RWPE2 (cell line): ENCODE results near the gene GRAMD1C.

ENCODE experiments used
- ATAC-seq: fragments of 200-7000 bp; cut with Tn5 transposase; 3 replicates; pipeline ENCODE4 v1.9.1; 2021; ENCODE audit warnings: low read depth
- DNase-seq: peaks from one replicate; pipeline ENCODE4 v3.0.0-alpha.2; 2020; ENCODE audit warnings: low spot score
- H3K27ac ChIP-seq: fragments of 450-650 bp; 2 replicates; pipeline ENCODE4 v1.5.1; 2017; ENCODE audit warnings: mild to moderate bottlenecking; ENCODE audit not compliant: poor library complexity, severe bottlenecking
- H3K27me3 ChIP-seq: fragments of 250-450 bp; sonication (Bioruptor Pico); 2 replicates; pipeline ENCODE4 v1.5.1; 2021; ENCODE audit warnings: mild to moderate bottlenecking, moderate library complexity; ENCODE audit not compliant: insufficient read depth, poor library complexity, severe bottlenecking
- H3K36me3 ChIP-seq: fragments of 250-450 bp; sonication (Bioruptor Pico); 2 replicates; pipeline ENCODE4 v1.5.1; 2020; ENCODE audit warnings: low read depth, mild to moderate bottlenecking, moderate library complexity
- H3K4me1 ChIP-seq: fragments of 250-450 bp; sonication (Bioruptor Pico); 2 replicates; pipeline ENCODE4 v1.5.1; 2021; ENCODE audit warnings: mild to moderate bottlenecking, moderate library complexity; ENCODE audit not compliant: insufficient read depth, poor library complexity, severe bottlenecking
- H3K4me3 ChIP-seq: fragments of 250-450 bp; sonication (Bioruptor Pico); 2 replicates; pipeline ENCODE4 v1.5.1; 2021; ENCODE audit warnings: mild to moderate bottlenecking, moderate library complexity; ENCODE audit not compliant: severe bottlenecking
- H3K9me3 ChIP-seq: fragments of 250-450 bp; sonication (Bioruptor Pico); 2 replicates; pipeline ENCODE4 v1.5.1; 2021; ENCODE audit warnings: mild to moderate bottlenecking, moderate library complexity; ENCODE audit not compliant: severe bottlenecking
- TF ChIP-seq, protein P1 (sequence below): fragments of 450-650 bp; IDR thresholded peaks from one replicate; pipeline ENCODE4 v1.5.1; 2017; ENCODE audit warnings: mild to moderate bottlenecking, moderate library complexity; ENCODE audit not compliant: poor library complexity, severe bottlenecking

GRAMD1C gene

DNA sequence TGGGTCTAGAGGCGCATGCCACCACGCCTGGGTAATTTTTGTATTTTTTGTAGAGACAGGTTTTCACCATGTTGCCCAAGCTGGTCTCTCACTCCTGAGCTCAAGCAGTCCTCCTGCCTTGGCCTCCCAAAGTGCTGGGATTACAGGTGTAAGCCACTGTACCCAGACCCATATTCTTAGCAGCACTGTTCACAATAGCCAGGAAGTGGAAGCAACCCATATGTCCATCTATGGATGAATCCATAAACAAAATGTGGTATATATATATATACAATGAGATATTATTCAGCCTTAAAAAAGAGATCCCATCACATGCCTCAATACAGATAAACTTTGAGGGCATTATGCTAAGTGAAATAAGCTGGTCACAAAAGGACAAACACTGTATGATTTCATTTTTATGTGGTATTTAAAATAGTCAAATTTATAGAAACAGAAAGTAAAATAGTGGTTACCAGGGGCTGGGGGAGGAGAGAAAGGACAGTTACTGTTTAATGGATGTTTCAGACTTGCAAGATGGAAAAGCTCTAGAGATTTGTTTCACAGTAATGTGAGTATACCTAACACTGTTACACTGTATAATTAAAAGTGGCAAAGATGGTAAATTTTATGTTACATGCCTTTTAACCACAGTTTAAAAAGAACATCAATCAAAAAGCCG is 35.7 kb upstream of the GRAMD1C start:
- TF ChIP-seq, protein P1, sequence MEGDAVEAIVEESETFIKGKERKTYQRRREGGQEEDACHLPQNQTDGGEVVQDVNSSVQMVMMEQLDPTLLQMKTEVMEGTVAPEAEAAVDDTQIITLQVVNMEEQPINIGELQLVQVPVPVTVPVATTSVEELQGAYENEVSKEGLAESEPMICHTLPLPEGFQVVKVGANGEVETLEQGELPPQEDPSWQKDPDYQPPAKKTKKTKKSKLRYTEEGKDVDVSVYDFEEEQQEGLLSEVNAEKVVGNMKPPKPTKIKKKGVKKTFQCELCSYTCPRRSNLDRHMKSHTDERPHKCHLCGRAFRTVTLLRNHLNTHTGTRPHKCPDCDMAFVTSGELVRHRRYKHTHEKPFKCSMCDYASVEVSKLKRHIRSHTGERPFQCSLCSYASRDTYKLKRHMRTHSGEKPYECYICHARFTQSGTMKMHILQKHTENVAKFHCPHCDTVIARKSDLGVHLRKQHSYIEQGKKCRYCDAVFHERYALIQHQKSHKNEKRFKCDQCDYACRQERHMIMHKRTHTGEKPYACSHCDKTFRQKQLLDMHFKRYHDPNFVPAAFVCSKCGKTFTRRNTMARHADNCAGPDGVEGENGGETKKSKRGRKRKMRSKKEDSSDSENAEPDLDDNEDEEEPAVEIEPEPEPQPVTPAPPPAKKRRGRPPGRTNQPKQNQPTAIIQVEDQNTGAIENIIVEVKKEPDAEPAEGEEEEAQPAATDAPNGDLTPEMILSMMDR: no peak
- peaks cover 59% of the 10 kb centered on the region for H3K36me3 ChIP-seq
- H3K4me3 ChIP-seq: no peak overlapping the region
- ATAC-seq (no peak), DNase-seq (no peak)
- no peaks in the 10 kb centered on the region for H3K4me1 ChIP-seq
- H3K9me3 ChIP-seq: no peaks in the 10 kb centered on the region
- H3K27ac ChIP-seq: no peak overlapping the region
- no peaks in the 10 kb centered on the region for H3K27me3 ChIP-seq

GRCh38 chr3:113804661-113805060 is 33.9 kb upstream of the GRAMD1C start:
- H3K27me3 ChIP-seq: no peaks in the 10 kb centered on the region
- no peak overlapping the region for H3K27ac ChIP-seq
- H3K9me3 ChIP-seq: no peaks in the 10 kb centered on the region
- TF ChIP-seq, protein P1: no peak
- peaks cover 46% of the 10 kb centered on the region for H3K36me3 ChIP-seq
- no peak for ATAC-seq
- DNase-seq: no peak
- H3K4me1 ChIP-seq: no peaks in the 10 kb centered on the region
- no peak overlapping the region for H3K4me3 ChIP-seq

DNA sequence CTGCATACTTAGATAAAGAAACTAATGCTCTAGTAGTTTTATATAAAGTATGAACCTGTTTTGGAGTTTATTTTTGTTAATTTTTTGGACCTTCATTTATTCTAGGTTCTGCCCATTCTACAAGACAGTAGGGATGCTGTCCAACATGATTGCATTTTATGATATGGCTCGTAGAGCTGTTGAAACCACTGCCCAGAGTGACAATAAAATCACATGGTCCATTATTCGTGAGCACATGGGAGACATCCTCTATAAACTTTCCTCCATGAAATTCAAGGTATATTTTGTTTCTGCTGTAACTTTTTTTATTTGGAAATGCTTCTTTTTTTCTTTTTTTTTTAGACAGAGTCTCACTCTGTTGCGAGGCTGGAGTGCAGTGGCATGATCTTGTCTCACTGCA is 33.3 kb upstream of the GRAMD1C start:
- Histone ChIP-seq H3K9me3 (no peaks in the 10 kb centered on the region), H3K4me1 (no peaks in the 10 kb centered on the region), H3K27me3 (no peaks in the 10 kb centered on the region), H3K36me3 (peaks cover 45% of the 10 kb centered on the region), H3K4me3 (no peak overlapping the region), H3K27ac (no peak overlapping the region)
- ATAC-seq (no peak), DNase-seq (no peak)
- TF ChIP-seq, protein P1: no peak

- Histone ChIP-seq H3K36me3 (peaks cover 6% of the 10 kb centered on the region; the same call in 1 of the 2 replicates), H3K4me3 (no peak overlapping the region), H3K27me3 (no peaks in the 10 kb centered on the region), H3K4me1 (no peaks in the 10 kb centered on the region), H3K27ac (no peak overlapping the region), H3K9me3 (no peaks in the 10 kb centered on the region)
- TF ChIP-seq, protein P1: no peak
- DNase-seq (no peak), ATAC-seq (no peak)
Observed at GRCh38 chr3:113812854-113813253, 25.7 kb upstream of the GRAMD1C start.

DNA sequence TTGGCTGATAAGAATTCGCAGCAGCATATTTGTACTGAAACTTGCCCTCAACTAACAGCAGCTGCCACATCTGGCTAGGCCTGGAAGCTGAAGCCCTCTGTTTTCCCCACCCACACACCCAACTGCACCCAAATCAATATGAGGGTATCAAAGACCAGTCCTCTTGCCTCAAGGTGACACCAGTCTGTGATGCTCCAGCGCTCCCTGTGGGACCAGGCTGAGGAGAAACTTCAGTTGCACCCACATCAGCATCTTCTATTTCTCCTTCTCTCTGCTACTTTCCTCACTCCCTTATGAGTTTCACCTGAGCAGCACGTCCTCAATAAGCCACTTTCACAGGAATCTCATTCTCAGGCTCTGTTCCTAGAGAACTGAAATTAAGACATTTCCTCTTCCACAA is 18.7 kb upstream of the GRAMD1C start:
- TF ChIP-seq, protein P1: no peak
- Histone ChIP-seq H3K4me3 (no peak overlapping the region), H3K4me1 (no peaks in the 10 kb centered on the region), H3K27ac (no peak overlapping the region), H3K36me3 (no peaks in the 10 kb centered on the region), H3K9me3 (no peaks in the 10 kb centered on the region), H3K27me3 (no peaks in the 10 kb centered on the region)
- DNase-seq (no peak), ATAC-seq (no peak)
